HCT116 (cell line): ENCODE measurements around the gene RASIP1. TPM values are rescaled to one million over a fixed set of nuclear protein-coding genes. Genes with fewer than 3 reads are reported as not detected.

ENCODE experiments used
- ATAC-seq: fragments of 200-7000 bp; cut with Tn5 transposase; 2 replicates; pipeline ENCODE4 v1.9.1; 2020; ENCODE audit warnings: mild to moderate bottlenecking, moderate library complexity
- BruUV-seq: library from RNA; stranded (reverse); fragments of 400-500 nt; replicated peaks from 2 replicates; lab custom pipeline; 2021; lab: Mats Ljungman, UMichigan
- CTCF ChIA-PET: fragments of 300-600 bp; sonication (Branson Sonifier 250); formaldehyde crosslinking; loops from one replicate; lab custom pipeline; 2021; ENCODE audit warnings: antibody characterized with exemption; lab: Charles Lee
- POLR2A ChIA-PET: fragments of 300-600, 350-600 bp; sonication (Branson Sonifier 250); formaldehyde crosslinking; loops from one replicate; lab custom pipeline; 2021; ENCODE audit warnings: antibody characterized with exemption; lab: Charles Lee
- RAD21 ChIA-PET, 2 experiments: fragments of 300-600 bp; sonication (Branson Sonifier 250); formaldehyde crosslinking; loops; one replicate each; lab custom pipeline; 2023; ENCODE audit warnings: low total read pairs in 2 of 2; ENCODE audit not compliant: uncharacterized antibody in 2 of 2, unreplicated experiment in 2 of 2, low non-redundant PET in 1 of 2; lab: Charles Lee
- DNase-seq: peaks from one replicate; pipeline ENCODE4 v3.0.0-alpha.2; 2010; ENCODE audit warnings: low read depth, low spot score
- H2AFZ ChIP-seq: fragments of 200-600 bp; shearing (Covaris generic), sonication (generic); 2 replicates; pipeline ENCODE4 v1.6.1; 2017; ENCODE audit warnings: low read depth, mixed run types, mixed read lengths, antibody characterized with exemption, low read length; ENCODE audit not compliant: poor library complexity, severe bottlenecking
- H3K27ac ChIP-seq: 2 replicates; pipeline ENCODE4 v1.5.1; 2012; ENCODE audit warnings: low read depth, low read length
- H3K27me3 ChIP-seq: fragments of 200-600 bp; sonication (generic); 2 replicates; pipeline ENCODE4 v1.6.1; 2016; ENCODE audit warnings: mixed run types, low read length, mixed read lengths; ENCODE audit not compliant: insufficient read depth
- H3K36me3 ChIP-seq, 2 experiments: fragments of 200-500 bp in 1 of 2; fragments of 200-600 bp in 1 of 2; sonication (Bioruptor generic) in 1 of 2; sonication (generic) in 1 of 2; 2 replicates each; pipeline versions ENCODE4 v1.5.1 to v1.6.1; 2014 to 2016; ENCODE audit warnings: low read length in 2 of 2, inconsistent platforms in 1 of 2, mixed read lengths in 1 of 2, mixed run types in 1 of 2; ENCODE audit not compliant: insufficient read depth in 2 of 2, control insufficient read depth in 1 of 2
- H3K4me1 ChIP-seq, 2 experiments: fragments of 200-600 bp in 1 of 2; sonication (generic) in 1 of 2; 2 replicates each; pipeline versions ENCODE4 v1.5.1 to v1.6.1; 2012 to 2017; ENCODE audit warnings: low read length in 2 of 2, inconsistent platforms in 1 of 2, mild to moderate bottlenecking in 1 of 2, mixed read lengths in 1 of 2, mixed run types in 1 of 2, moderate library complexity in 1 of 2; ENCODE audit not compliant: insufficient read depth in 2 of 2, control insufficient read depth in 1 of 2
- H3K4me2 ChIP-seq: fragments of 200-600 bp; sonication (generic); 2 replicates; pipeline ENCODE4 v1.6.1; 2017; ENCODE audit warnings: mixed run types, low read length, mixed read lengths
- H3K4me3 ChIP-seq, 2 experiments: fragments of 200-600 bp in 1 of 2; sonication (generic) in 1 of 2; replicated peaks in 1 of 2; 2 replicates each; pipeline ENCODE4 v1.5.1; 2011 to 2016; ENCODE audit warnings: low read length in 2 of 2, control low read depth in 1 of 2, low read depth in 1 of 2, mild to moderate bottlenecking in 1 of 2, mixed read lengths in 1 of 2, mixed run types in 1 of 2
- H3K79me2 ChIP-seq: fragments of 200-600 bp; sonication (generic); 2 replicates; pipeline ENCODE4 v1.6.1; 2017; ENCODE audit warnings: mild to moderate bottlenecking, mixed run types, low read length, moderate library complexity, mixed read lengths; ENCODE audit not compliant: insufficient read depth
- H3K9ac ChIP-seq: fragments of 200-600 bp; sonication (generic); 2 replicates; pipeline ENCODE4 v1.6.1; 2016; ENCODE audit warnings: low read length, mixed read lengths
- H3K9me2 ChIP-seq: fragments of 200-600 bp; sonication (generic), shearing (Covaris generic); 2 replicates; pipeline ENCODE4 v1.6.1; 2017; ENCODE audit warnings: mixed run types, mild to moderate bottlenecking, moderate library complexity; ENCODE audit not compliant: insufficient read depth
- H3K9me3 ChIP-seq, 2 experiments: fragments of 200-500 bp in 1 of 2; fragments of 200-600 bp in 1 of 2; sonication (Bioruptor generic) in 1 of 2; sonication (generic) in 1 of 2; 2 replicates each; pipeline ENCODE4 v1.6.1; 2014 to 2017; ENCODE audit warnings: low read length in 2 of 2, mixed read lengths in 2 of 2, inconsistent platforms in 1 of 2, low read depth in 1 of 2, mild to moderate bottlenecking in 1 of 2, mixed run types in 1 of 2, moderate library complexity in 1 of 2; ENCODE audit not compliant: control insufficient read depth in 1 of 2, insufficient read depth in 1 of 2
- H4K20me1 ChIP-seq: fragments of 200-600 bp; sonication (generic), shearing (Covaris generic); 2 replicates; pipeline ENCODE4 v1.6.1; 2017; ENCODE audit warnings: mixed run types, mild to moderate bottlenecking, moderate library complexity; ENCODE audit not compliant: insufficient read depth
- POLR2AphosphoS5 ChIP-seq: IDR thresholded peaks from 2 replicates; pipeline ENCODE4 v1.6.1; 2011; ENCODE audit warnings: mild to moderate bottlenecking, low read depth, low read length, moderate library complexity
- YY1 ChIP-seq: IDR thresholded peaks from 2 replicates; pipeline ENCODE4 v1.6.1; 2011; ENCODE audit warnings: low read length, low read depth, moderate library complexity, mild to moderate bottlenecking; ENCODE audit not compliant: insufficient replicate concordance; ENCODE audit errors: extremely low read depth
- intact Hi-C: fragments of 100-400 bp; cut with micrococcal nuclease; formaldehyde crosslinking; loops from 2 replicates; pipeline ENCODE4 v1.10.0; 2022
- total RNA-seq: library from RNA; stranded (reverse); gene quantifications from one replicate; pipeline ENCODE4 v1.2.1, GENCODE V29; 2021; ENCODE audit not compliant: unreplicated experiment
- TF ChIP-seq, protein P1 (sequence below), 3 experiments: fragments of 200-600 bp in 1 of 3; sonication (generic) in 1 of 3; IDR thresholded peaks in 2 of 3; conservative IDR thresholded peaks in 1 of 3; 2 replicates each; pipeline ENCODE4 v1.5.1; 2012 to 2017; ENCODE audit warnings: low read depth in 2 of 3, low read length in 2 of 3, antibody characterized with exemption in 1 of 3, borderline replicate concordance in 1 of 3, control low read depth in 1 of 3, mild to moderate bottlenecking in 1 of 3, mixed read lengths in 1 of 3, mixed run types in 1 of 3, moderate library complexity in 1 of 3; ENCODE audit not compliant: insufficient read depth in 1 of 3
- TF ChIP-seq, protein P2 (sequence below): IDR thresholded peaks from 2 replicates; pipeline ENCODE4 v1.6.1; 2012

RASIP1 gene
- total RNA-seq, 1 experiment from 2014 or later = 1.9 TPM

DNA sequence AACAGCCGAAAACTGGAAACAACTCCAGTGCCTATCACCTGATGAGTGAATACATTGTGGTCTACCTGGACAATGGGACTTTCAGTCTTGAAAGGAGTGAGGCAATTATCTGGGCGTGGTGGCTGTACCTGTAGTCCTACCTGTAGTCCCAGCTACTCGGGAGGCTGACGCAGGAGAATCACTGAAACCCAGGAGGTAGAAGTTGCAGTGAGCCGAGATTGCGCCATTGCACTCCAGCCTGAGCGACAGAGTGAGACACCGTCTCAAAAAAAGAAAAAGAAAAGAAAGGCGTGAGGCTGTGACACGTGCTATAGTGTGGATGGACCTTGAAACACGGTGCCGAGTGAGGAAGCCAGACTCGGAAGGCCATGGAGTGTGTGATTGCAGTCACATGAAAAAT lies 63.5 kb downstream of the RASIP1 start:
- no peak for TF ChIP-seq POLR2AphosphoS5
- TF ChIP-seq, protein P1, sequence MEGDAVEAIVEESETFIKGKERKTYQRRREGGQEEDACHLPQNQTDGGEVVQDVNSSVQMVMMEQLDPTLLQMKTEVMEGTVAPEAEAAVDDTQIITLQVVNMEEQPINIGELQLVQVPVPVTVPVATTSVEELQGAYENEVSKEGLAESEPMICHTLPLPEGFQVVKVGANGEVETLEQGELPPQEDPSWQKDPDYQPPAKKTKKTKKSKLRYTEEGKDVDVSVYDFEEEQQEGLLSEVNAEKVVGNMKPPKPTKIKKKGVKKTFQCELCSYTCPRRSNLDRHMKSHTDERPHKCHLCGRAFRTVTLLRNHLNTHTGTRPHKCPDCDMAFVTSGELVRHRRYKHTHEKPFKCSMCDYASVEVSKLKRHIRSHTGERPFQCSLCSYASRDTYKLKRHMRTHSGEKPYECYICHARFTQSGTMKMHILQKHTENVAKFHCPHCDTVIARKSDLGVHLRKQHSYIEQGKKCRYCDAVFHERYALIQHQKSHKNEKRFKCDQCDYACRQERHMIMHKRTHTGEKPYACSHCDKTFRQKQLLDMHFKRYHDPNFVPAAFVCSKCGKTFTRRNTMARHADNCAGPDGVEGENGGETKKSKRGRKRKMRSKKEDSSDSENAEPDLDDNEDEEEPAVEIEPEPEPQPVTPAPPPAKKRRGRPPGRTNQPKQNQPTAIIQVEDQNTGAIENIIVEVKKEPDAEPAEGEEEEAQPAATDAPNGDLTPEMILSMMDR (IDR thresholded peaks at IDR 0.05 in 2 of 3, conservative IDR thresholded peaks at IDR 0.05 in 1 of 3; ENCODE audit: borderline replicate concordance in 1 of 3, insufficient read depth in 1 of 3, low read depth in 2 of 3, low read length in 2 of 3) = no peak
- TF ChIP-seq, protein P2, sequence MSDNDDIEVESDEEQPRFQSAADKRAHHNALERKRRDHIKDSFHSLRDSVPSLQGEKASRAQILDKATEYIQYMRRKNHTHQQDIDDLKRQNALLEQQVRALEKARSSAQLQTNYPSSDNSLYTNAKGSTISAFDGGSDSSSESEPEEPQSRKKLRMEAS = no peak
- Histone ChIP-seq H4K20me1 (no peaks in the 10 kb centered on the region), H3K79me2 (no peaks in the 10 kb centered on the region), H3K9me2 (no peaks in the 10 kb centered on the region), H3K36me3 (no peaks in the 10 kb centered on the region), H3K4me3 (no peak overlapping the region), H3K27ac (no peak overlapping the region), H3K9me3 (no peaks in the 10 kb centered on the region), H3K4me2 (no peak overlapping the region), H3K4me1 (peaks cover 13 to 25% of the 10 kb centered on the region in 2 experiments), H3K27me3 (no peaks in the 10 kb centered on the region), H3K9ac (no peak overlapping the region), H2AFZ (no peak overlapping the region)
- intact Hi-C loops = no loop called here
- RAD21 ChIA-PET = no interaction called here
- ATAC-seq (no peak), DNase-seq (no peak)
- CTCF ChIA-PET = interaction anchor here (3.0 to 3.1 kb wide), 2 partner anchors 19 to 62 kb away, joined by 12 to 16 read pairs; partner anchors contain the start of gene FUT2
- POLR2A ChIA-PET = interaction anchor here (1.4 kb wide), 1 partner anchor 19 kb away, joined by 3 read pairs; the partner anchor contains the start of gene FUT2
- BruUV-seq = no TSS peak

DNA sequence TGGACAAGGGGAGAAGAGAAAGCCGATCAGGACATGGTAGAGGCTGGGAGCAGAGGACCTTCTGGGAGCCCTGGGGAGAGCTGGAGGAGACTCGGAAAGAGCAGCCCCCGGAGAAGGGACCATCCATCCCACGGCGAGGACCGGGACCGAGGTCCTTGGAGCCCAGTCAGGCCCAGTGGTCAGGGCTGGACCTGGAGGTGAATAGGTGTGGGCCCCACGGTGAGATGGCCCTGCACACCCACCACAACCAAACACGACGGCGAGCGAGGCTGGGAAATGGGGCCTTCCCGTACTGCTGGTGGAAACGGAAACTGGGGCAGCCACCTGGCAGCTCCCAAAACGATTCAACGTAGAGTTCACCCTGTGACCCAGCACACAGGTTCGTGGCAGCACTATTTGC lies 63.9 kb downstream of the RASIP1 start:
- no peak overlapping the region for H2AFZ ChIP-seq
- ChIA-PET RAD21 (no interaction called here), POLR2A (interaction anchor here (1.4 kb wide), 1 partner anchor 19 kb away, joined by 3 read pairs; the partner anchor contains the start of gene FUT2), CTCF (interaction anchor here (3.0 to 3.1 kb wide), 2 partner anchors 20 to 62 kb away, joined by 12 to 16 read pairs; partner anchors contain the start of gene FUT2)
- no peak for TF ChIP-seq YY1
- TF ChIP-seq, protein P1 (IDR thresholded peaks at IDR 0.05 in 2 of 3, conservative IDR thresholded peaks at IDR 0.05 in 1 of 3; ENCODE audit: borderline replicate concordance in 1 of 3, insufficient read depth in 1 of 3, low read depth in 2 of 3, low read length in 2 of 3) = no peak
- intact Hi-C loops = no loop called here
- H3K9ac ChIP-seq = no peak overlapping the region
- BruUV-seq = no TSS peak
- H3K4me1 ChIP-seq = peaks cover 13 to 25% of the 10 kb centered on the region in 2 experiments
- no peaks in the 10 kb centered on the region for H3K79me2 ChIP-seq
- H3K4me2 ChIP-seq = no peak overlapping the region
- no peaks in the 10 kb centered on the region for H3K9me2 ChIP-seq
- no peaks in the 10 kb centered on the region for H3K36me3 ChIP-seq
- DNase-seq = no peak
- H3K27me3 ChIP-seq = no peaks in the 10 kb centered on the region
- no peak overlapping the region for H3K27ac ChIP-seq
- ATAC-seq = no peak
- H3K4me3 ChIP-seq = no peak overlapping the region
- no peaks in the 10 kb centered on the region for H4K20me1 ChIP-seq
- no peaks in the 10 kb centered on the region for H3K9me3 ChIP-seq
